IMR-90 (cell line): Measurements from ENCODE around the gene CCDC88C. TPM values are rescaled to one million over a fixed set of nuclear protein-coding genes. Genes with fewer than 3 reads are reported as not detected.
A peak's percentile ranks its signal among the peaks of the same experiment; 100 is the strongest.

Source experiments
- ATAC-seq: fragments of 200-7000 bp; cut with Tn5 transposase; 2 replicates; pipeline ENCODE4 v1.9.1; 2020; ENCODE audit warnings: low read depth, mild to moderate bottlenecking, moderate library complexity
- BruUV-seq: library from RNA; stranded (reverse); fragments of 400-500 nt; replicated peaks from 2 replicates; lab custom pipeline; 2021; lab: Mats Ljungman, UMichigan
- CTCF ChIA-PET: fragments of 300-600 bp; formaldehyde crosslinking; extraction: SDS; loops from one replicate; lab custom pipeline; 2021; ENCODE audit warnings: antibody characterized with exemption; lab: Yijun Ruan, JAX
- POLR2A ChIA-PET: fragments of 300-600 bp; sonication (Branson Sonifier 250); formaldehyde crosslinking; loops from one replicate; lab custom pipeline; 2022; ENCODE audit warnings: antibody characterized with exemption; ENCODE audit not compliant: unreplicated experiment; lab: Charles Lee
- DNase-seq: peaks from one replicate; pipeline ENCODE4 v3.0.0; 2013
- H2AFZ ChIP-seq: replicated peaks from 2 replicates; pipeline ENCODE3; 2013; ENCODE audit warnings: low read length, mild to moderate bottlenecking; ENCODE audit not compliant: poor library complexity
- H2AK5ac ChIP-seq: 2 replicates; pipeline ENCODE4 v1.6.1; 2013; ENCODE audit warnings: low read depth, low read length, inconsistent platforms
- H2AK9ac ChIP-seq: replicated peaks from 2 replicates; pipeline ENCODE3; 2013; ENCODE audit warnings: mild to moderate bottlenecking, low read depth, low read length, moderate library complexity; ENCODE audit not compliant: poor library complexity
- H2BK120ac ChIP-seq: 2 replicates; pipeline ENCODE4 v1.6.1; 2013; ENCODE audit warnings: low read depth, low read length, inconsistent platforms
- H2BK15ac ChIP-seq: 3 replicates; pipeline ENCODE4 v1.6.1; 2013; ENCODE audit warnings: low read depth, low read length, inconsistent platforms
- H2BK20ac ChIP-seq: 2 replicates; pipeline ENCODE4 v1.6.1; 2013; ENCODE audit warnings: low read depth, mild to moderate bottlenecking, inconsistent platforms, low read length, moderate library complexity
- H2BK5ac ChIP-seq: 2 replicates; pipeline ENCODE4 v1.6.1; 2013; ENCODE audit warnings: mild to moderate bottlenecking, low read depth, low read length, inconsistent platforms; ENCODE audit not compliant: poor library complexity, severe bottlenecking
- H3K14ac ChIP-seq: replicated peaks from 2 replicates; pipeline ENCODE4 v1.6.1; 2013; ENCODE audit warnings: low read depth, low read length, inconsistent platforms
- H3K18ac ChIP-seq: 2 replicates; pipeline ENCODE4 v1.6.1; 2013; ENCODE audit warnings: low read depth, low read length, control low read depth
- H3K23ac ChIP-seq: 2 replicates; pipeline ENCODE4 v1.6.1; 2013; ENCODE audit warnings: low read depth, low read length, inconsistent platforms
- H3K27ac ChIP-seq: 2 replicates; pipeline ENCODE4 v1.5.1; 2013; ENCODE audit warnings: mild to moderate bottlenecking, control low read depth, low read length; ENCODE audit not compliant: insufficient read depth
- H3K27me3 ChIP-seq: 2 replicates; pipeline ENCODE4 v1.6.1; 2013; ENCODE audit warnings: low read length; ENCODE audit not compliant: control insufficient read depth, insufficient read depth
- H3K36me3 ChIP-seq: 2 replicates; pipeline ENCODE4 v1.6.1; 2013; ENCODE audit warnings: low read length, mixed read lengths; ENCODE audit not compliant: control insufficient read depth, insufficient read depth
- H3K4ac ChIP-seq: 2 replicates; pipeline ENCODE4 v1.6.1; 2013; ENCODE audit warnings: low read depth, low read length, inconsistent platforms
- H3K4me1 ChIP-seq: 2 replicates; pipeline ENCODE4 v1.6.1; 2013; ENCODE audit warnings: low read length, mixed read lengths; ENCODE audit not compliant: control insufficient read depth, insufficient read depth
- H3K4me2 ChIP-seq: 2 replicates; pipeline ENCODE4 v1.6.1; 2013; ENCODE audit warnings: low read depth, mild to moderate bottlenecking, control low read depth, low read length, moderate library complexity
- H3K4me3 ChIP-seq: 2 replicates; pipeline ENCODE4 v1.5.1; 2013; ENCODE audit warnings: low read depth, mild to moderate bottlenecking, control low read depth, low read length, moderate library complexity; ENCODE audit not compliant: insufficient read depth
- H3K56ac ChIP-seq: 2 replicates; pipeline ENCODE4 v1.6.1; 2013; ENCODE audit warnings: low read length, inconsistent platforms; ENCODE audit not compliant: insufficient read depth; ENCODE audit errors: extremely low read depth
- H3K79me1 ChIP-seq, 2 experiments: 2 replicates each; pipeline ENCODE4 v1.6.1; 2013; ENCODE audit warnings: low read length in 2 of 2, inconsistent platforms in 1 of 2, low read depth in 1 of 2
- H3K9ac ChIP-seq: 2 replicates; pipeline ENCODE4 v1.6.1; 2013; ENCODE audit warnings: low read depth, low read length, control low read depth
- H3K9me1 ChIP-seq: 2 replicates; pipeline ENCODE4 v1.6.1; 2013; ENCODE audit warnings: low read length, inconsistent platforms; ENCODE audit not compliant: insufficient read depth
- H3K9me3 ChIP-seq: 2 replicates; pipeline ENCODE4 v1.6.1; 2013; ENCODE audit warnings: low read length; ENCODE audit not compliant: control insufficient read depth, insufficient read depth
- H4K20me1 ChIP-seq: 2 replicates; pipeline ENCODE4 v1.6.1; 2013; ENCODE audit warnings: low read length, inconsistent platforms; ENCODE audit not compliant: insufficient read depth
- H4K5ac ChIP-seq: 2 replicates; pipeline ENCODE4 v1.6.1; 2013; ENCODE audit warnings: mild to moderate bottlenecking, low read depth, low read length, control low read depth
- H4K8ac ChIP-seq, 2 experiments: 2 replicates each; pipeline ENCODE4 v1.6.1; 2013; ENCODE audit warnings: low read depth in 2 of 2, low read length in 2 of 2, control low read depth in 1 of 2, inconsistent platforms in 1 of 2
- H4K91ac ChIP-seq: 2 replicates; pipeline ENCODE4 v1.6.1; 2013; ENCODE audit warnings: low read depth, low read length, inconsistent platforms; ENCODE audit not compliant: insufficient read depth
- CEBPB ChIP-seq: IDR thresholded peaks from 2 replicates; pipeline ENCODE4 v1.6.1; 2012; ENCODE audit warnings: low read depth, low read length, improper control_type of control experiment
- FOS ChIP-seq: fragments of 150-350 bp; IDR thresholded peaks from 2 replicates; pipeline ENCODE4 v1.6.1; 2016; ENCODE audit warnings: low read depth, low read length
- MXI1 ChIP-seq: IDR thresholded peaks from 2 replicates; pipeline ENCODE4 v1.6.1; 2012; ENCODE audit warnings: low read depth, mild to moderate bottlenecking, low read length, moderate library complexity, borderline replicate concordance
- NFE2L2 ChIP-seq: fragments of 150-350 bp; IDR thresholded peaks from 2 replicates; pipeline ENCODE4 v1.6.1; 2016; ENCODE audit warnings: low read depth, mild to moderate bottlenecking, low read length
- RCOR1 ChIP-seq: IDR thresholded peaks from 2 replicates; pipeline ENCODE4 v1.6.1; 2012; ENCODE audit warnings: mild to moderate bottlenecking, low read length, improper control_type of control experiment; ENCODE audit not compliant: insufficient replicate concordance
- RFX5 ChIP-seq: IDR thresholded peaks from 2 replicates; pipeline ENCODE4 v1.8.0; 2012; ENCODE audit warnings: low read depth, mild to moderate bottlenecking, low read length, moderate library complexity
- WGBS, 2 experiments: methylation state at CpG; one replicate each; pipeline versions ENCODE4 v1.1.5 to v1.1.7; 2013; ENCODE audit warnings: missing lambda C conversion rate in 2 of 2; ENCODE audit not compliant: insufficient read length in 1 of 2; ENCODE audit errors: extremely low coverage in 2 of 2; 5-methylcytosine and 5-hydroxymethylcytosine counted together
- dilution Hi-C: fragments of 300-500 bp; cut with HindIII; formaldehyde crosslinking; loops from one replicate; pipeline ENCODE4 v1.14.3; 2018; ENCODE audit warnings: low sequenced_read_pairs; ENCODE audit not compliant: unreplicated experiment
- in situ Hi-C: fragments of 300-500 bp; cut with MboI; formaldehyde crosslinking; loops from 3 replicates; pipeline ENCODE4 v1.14.3; 2019; ENCODE audit warnings: low sequenced_read_pairs, inconsistent platforms, mixed read lengths
- intact Hi-C: fragments of 100-400 bp; cut with micrococcal nuclease; formaldehyde crosslinking; loops from 2 replicates; pipeline ENCODE4 v1.10.0; 2022
- polyA plus RNA-seq, 3 experiments: library from polyadenylated mRNA; depleted of rRNA; stranded (reverse); fragments of >200 nt; gene quantifications; 2 replicates each; pipeline ENCODE4 v1.2.3, GENCODE V29; 2012; ENCODE audit warnings: low replicate concordance in 1 of 3
- total RNA-seq: library from RNA; depleted of rRNA; stranded (reverse); fragments of >200 nt; gene quantifications from 2 replicates; pipeline ENCODE4 v1.2.3, GENCODE V29; 2012

Gene CCDC88C
- total and polyA plus RNA-seq, 2 of the 4 experiments (the other 2 are of a cell fraction) = 0.17 to 0.18 TPM

- no peak overlapping the region; the same call in 1 of the 2 replicates for H3K27ac ChIP-seq
- H2AK5ac ChIP-seq = peak overlapping the region; percentile 50; the same call in 1 of the 2 replicates
- POLR2A ChIA-PET = no interaction called here
- no peak overlapping the region for H3K4me3 ChIP-seq
- H2BK15ac ChIP-seq = peak overlapping the region; percentile 46; the same call in 1 of the 3 replicates
- H4K8ac ChIP-seq = no peak overlapping the region
- in situ Hi-C loops = no loop called here
- H3K14ac ChIP-seq = peak overlapping the region; percentile 74; the same call in 1 of the 2 replicates
- peaks cover 2% of the 10 kb centered on the region; the same call in 1 of the 2 replicates for H3K9me3 ChIP-seq
- intact Hi-C loops = no loop called here
- peaks cover 6% of the 10 kb centered on the region for H3K4me1 ChIP-seq
- no peak overlapping the region for H3K18ac ChIP-seq
- 64% methylated on average over 7 of the region's 14 CpGs; no CpG with 5 or more reads in 1 of the 2 experiments for WGBS, 2 experiments
- H2BK120ac ChIP-seq = peak overlapping the region; percentile 32
- TF ChIP-seq MXI1 (no peak), CEBPB (peak; percentile 74; the same call in 1 of the 2 replicates), RCOR1 (no peak), NFE2L2 (no peak), FOS (peak; percentile 58), RFX5 (no peak)
- ATAC-seq = peak; percentile 48
- H4K20me1 ChIP-seq = no peaks in the 10 kb centered on the region
- H3K9me1 ChIP-seq = peaks cover 27% of the 10 kb centered on the region
- peak overlapping the region; percentile 66; the same call in 1 of the 2 replicates for H2BK20ac ChIP-seq
- H3K36me3 ChIP-seq = peaks cover 1% of the 10 kb centered on the region; the same call in 1 of the 2 replicates
- peaks cover 0 to 4% of the 10 kb centered on the region in 2 experiments; a peak in 1 of 4 replicates for H3K79me1 ChIP-seq
- H4K91ac ChIP-seq = 0 out of 2 replicates have a peak overlapping the region, but pooled peaks have one; percentile 27
- H2AFZ ChIP-seq = peak overlapping the region; percentile 76
- dilution Hi-C loops = no loop called here
- H3K9ac ChIP-seq = no peak overlapping the region
- no peak overlapping the region for H4K5ac ChIP-seq
- DNase-seq = peak; percentile 84
- H3K4ac ChIP-seq = peak overlapping the region; percentile 36; the same call in 1 of the 2 replicates
- H2BK5ac ChIP-seq = peak overlapping the region; percentile 72
- no peaks in the 10 kb centered on the region for H3K27me3 ChIP-seq
- H3K56ac ChIP-seq = no peak overlapping the region
- peak overlapping the region; percentile 11; the same call in 1 of the 2 replicates for H3K23ac ChIP-seq
- no TSS peak for BruUV-seq
- CTCF ChIA-PET = interaction anchor here (2.0 kb wide), 1 partner anchor 15 kb away, joined by 4 read pairs; no protein-coding TSS in a partner anchor
- H2AK9ac ChIP-seq = peak overlapping the region; percentile 70
- H3K4me2 ChIP-seq = peak overlapping the region; percentile 36; the same call in 1 of the 2 replicates
These were observed 189.3 kb downstream of the CCDC88C start for GRCh38 chr14:91228112-91229004.
